Testis (tissue), 2 donors: ENCODE results near the gene MATK.

Source experiments
- POLR2A ChIP-seq: fragments of 450-650 bp; IDR thresholded peaks from one replicate; pipeline ENCODE4 v1.6.1; 2017; ENCODE audit warnings: antibody characterized with exemption, mild to moderate bottlenecking, moderate library complexity
- TF ChIP-seq, protein P1 (sequence below), 3 experiments: fragments of 450-650 bp in 2 of 3; fragments of 200-600 bp in 1 of 3; sonication (generic) in 1 of 3; IDR thresholded peaks; one replicate each; pipeline ENCODE4 v1.5.1; 2016 to 2019; ENCODE audit warnings: antibody characterized with exemption in 3 of 3, mild to moderate bottlenecking in 2 of 3, moderate library complexity in 1 of 3

DNA sequence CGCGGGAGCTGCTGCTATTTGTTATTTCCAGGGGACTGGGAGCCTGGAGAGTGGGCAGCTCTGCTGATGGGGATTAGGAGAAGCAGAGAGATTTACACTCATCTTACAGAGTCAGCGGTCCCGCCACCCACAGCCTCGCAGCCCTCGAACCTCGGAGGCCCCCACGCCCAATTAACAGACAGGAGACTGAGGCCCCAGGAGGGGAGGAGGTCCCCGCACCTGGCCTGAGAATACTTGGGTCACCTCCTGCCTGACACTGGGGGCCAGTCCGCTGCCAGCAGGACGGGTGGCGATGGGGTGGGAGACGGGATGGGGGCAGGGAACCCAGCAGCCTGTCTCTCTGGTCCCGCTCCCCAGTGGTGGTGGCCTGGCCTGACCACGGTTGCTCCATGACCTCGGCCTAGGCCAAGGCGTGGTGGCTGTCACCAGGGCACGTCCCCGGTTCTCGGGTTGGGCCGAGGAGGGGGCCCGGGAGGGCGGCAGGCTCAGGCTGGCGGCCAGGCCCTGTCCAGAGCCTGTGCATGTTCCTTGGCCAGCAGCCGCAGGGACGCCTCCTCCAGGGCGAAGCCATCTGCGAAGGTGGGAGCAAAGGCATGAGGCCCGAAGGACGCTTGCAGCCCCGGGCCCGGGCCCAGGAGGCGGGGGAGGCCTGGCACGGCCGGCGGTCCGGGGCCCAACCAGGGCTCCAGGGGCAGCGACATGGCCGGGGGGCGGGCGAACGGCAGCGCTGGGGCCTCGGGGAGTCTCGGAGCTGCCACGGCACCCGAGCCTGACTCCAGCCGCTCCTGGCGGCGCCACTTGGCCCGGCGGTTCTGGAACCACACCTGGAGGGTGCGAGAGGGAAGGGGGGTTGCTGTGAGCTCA is 15.8 kb downstream of the MATK start:
- TF ChIP-seq, protein P1, sequence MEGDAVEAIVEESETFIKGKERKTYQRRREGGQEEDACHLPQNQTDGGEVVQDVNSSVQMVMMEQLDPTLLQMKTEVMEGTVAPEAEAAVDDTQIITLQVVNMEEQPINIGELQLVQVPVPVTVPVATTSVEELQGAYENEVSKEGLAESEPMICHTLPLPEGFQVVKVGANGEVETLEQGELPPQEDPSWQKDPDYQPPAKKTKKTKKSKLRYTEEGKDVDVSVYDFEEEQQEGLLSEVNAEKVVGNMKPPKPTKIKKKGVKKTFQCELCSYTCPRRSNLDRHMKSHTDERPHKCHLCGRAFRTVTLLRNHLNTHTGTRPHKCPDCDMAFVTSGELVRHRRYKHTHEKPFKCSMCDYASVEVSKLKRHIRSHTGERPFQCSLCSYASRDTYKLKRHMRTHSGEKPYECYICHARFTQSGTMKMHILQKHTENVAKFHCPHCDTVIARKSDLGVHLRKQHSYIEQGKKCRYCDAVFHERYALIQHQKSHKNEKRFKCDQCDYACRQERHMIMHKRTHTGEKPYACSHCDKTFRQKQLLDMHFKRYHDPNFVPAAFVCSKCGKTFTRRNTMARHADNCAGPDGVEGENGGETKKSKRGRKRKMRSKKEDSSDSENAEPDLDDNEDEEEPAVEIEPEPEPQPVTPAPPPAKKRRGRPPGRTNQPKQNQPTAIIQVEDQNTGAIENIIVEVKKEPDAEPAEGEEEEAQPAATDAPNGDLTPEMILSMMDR (IDR thresholded peaks at IDR 0.05), result no peak
- TF ChIP-seq POLR2A, result no peak
